GM19397 (cell line): ENCODE data around the gene COPB2.
A peak's percentile ranks its signal among the peaks of the same experiment; 100 is the strongest.
"Not testable (repeated sequence)": the region's sequence is repeated elsewhere in the genome, so short reads cannot be mapped to it uniquely, and the experiment has no call there.

ENCODE experiments used
- ATAC-seq: cut with Tn5 transposase; IDR thresholded peaks from one replicate; pipeline ENCODE4 v1.9.1; 2021; ENCODE audit warnings: mild to moderate bottlenecking, moderate library complexity; ENCODE audit not compliant: unreplicated experiment

The COPB2 gene

DNA sequence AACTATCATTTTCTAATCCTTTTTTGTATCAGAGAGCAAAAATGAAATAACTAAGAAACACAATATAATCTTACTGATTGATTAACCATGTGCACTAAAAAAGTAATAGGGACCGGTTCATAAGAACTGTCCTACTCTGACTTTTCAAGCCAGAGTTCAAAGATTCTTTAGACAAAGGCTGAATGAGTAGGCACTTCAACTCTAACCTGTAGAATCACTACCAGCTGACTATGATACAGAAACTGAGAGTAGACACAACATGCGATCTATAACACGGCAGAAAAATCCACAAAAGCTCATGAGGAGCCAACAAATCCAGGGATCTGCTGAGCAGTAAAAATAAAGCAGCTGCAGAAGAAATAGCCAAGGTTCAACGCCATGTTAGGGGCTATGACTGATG lies 8.9 kb downstream of the COPB2 start:
- no peak for ATAC-seq

DNA sequence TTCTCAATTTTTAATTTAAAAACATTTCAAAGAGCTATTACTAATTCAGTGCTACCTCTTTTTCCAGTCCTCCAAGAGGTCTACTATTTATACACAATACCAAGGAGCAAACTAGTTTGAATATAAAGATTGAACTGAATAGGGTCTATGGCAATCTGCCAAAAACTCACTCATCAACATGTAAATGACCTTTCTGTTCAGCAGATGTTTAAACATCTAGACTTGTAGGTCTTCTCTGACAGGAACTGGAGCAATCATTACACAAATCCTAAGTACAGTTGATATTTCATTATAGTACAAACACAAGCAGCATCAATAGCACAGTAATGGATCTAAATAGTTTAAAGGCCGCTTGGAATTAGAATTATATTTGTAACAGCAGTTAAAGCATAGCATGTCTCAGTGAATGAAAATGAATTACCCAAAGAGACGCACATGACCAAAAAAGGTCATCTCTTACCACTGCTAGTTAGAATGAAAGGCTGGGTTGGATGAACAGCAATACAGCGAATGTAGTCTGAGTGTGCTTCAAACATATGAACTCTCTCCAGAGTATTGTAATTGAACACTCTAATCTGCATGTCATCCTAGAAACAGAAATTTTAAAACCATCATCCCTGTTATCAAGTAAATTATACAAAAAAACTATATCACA lies 10.7 kb downstream of the COPB2 start:
- no peak for ATAC-seq

DNA sequence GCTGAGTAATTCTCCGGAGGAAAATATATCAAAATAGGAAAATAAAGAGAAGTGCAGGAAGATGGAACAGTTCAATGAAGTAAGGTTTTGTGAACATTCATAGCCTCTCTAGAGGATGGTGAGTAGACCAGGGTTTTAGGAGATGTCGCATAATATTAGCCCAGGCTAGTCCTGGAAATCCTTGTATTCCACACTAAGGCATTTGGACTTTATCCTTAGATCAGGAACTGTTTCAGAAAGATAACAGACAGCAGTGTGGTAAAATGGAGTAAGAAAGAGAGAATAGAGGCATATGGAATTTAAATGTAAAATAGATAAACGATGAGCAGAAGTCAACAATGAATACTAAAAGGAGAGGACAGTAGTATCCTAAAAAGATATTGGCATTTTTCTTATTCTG lies 12.1 kb downstream of the COPB2 start:
- no peak for ATAC-seq

DNA sequence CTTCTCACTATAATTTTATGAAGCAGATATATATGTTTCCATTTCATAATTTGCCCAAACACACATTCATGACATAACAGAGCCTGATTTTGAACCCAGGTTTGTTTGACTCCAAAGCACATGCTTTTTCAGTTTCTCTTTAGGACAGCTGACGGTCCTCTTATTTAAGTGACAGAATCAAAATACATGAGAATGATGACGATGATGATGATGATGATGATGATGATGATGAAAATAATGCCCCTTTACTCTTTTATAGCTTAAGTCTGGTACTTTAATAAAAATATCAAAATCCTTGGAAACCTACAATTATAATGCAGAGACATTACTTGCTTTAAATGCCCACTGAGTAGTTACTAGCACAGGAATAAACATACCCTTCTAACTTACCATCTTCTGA lies 15.3 kb downstream of the COPB2 start:
- no peak for ATAC-seq

DNA sequence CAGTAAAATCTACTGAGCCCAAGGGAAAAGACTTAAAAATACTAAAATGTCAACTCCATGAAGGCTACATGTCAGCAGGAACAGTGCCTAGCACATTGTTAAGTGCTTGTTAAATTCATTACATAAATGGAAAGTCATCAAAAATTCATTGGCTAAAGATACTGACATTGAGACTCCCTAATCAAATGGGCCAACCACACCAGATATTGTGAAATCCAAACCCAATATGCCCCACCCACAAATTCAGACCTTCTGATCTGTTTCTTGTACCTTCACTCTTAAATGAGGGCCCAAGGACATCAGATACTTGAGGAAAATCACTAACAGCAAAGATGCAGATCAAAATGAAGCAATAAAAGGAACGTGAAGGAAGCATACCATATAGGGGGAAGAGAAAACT lies 24.9 kb downstream of the COPB2 start:
- ATAC-seq = no peak

DNA sequence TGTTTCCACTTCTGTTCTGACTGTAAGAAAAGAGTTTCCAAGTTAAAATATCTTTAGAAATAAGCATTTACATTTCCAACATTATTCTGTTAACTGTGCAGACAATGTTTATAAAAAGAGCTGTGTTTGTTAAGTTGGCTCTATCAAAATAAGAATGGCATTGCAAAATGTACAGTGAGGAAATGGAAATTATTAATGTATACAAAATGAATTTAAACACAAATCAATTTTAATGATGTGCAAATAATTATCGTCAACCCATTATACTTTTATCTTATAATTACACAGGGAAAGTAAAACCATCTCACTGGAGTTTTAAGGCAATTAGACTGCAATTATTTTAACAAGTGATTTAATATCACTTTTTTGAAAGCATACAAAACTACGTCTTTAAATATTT lies 28.2 kb downstream of the COPB2 start:
- no peak for ATAC-seq

DNA sequence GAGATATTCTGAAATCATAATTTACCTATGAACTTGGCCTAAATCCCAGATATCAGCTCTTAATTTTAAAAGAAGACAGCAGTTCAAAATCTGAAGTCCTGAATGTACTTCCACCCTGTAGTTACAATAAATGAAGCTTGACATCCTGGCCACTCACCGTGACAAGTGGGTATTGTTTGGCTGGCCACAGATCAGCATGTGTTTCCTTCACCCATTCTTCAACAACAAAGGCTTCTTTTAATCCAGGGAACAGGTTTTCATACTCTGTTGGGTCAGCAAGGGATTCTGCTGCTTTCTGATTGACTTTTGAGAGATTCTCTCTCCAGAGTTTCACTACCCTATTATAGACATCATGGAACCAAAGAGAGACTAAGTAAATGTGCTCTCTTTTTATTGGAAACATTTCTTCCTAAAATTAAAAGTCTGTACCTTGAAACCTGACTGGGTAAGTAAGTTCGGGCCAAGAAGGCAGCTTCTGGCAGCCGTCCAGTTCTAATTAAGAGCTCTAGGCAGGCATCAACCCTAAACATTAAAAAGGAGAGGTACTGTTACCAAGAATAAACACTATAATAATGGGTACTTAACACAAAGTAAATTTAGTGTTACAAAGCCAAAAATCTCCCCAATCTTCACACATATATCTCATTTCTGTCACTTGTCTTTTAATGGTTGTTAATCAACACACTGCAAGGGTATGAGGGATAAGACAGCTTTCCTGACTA lies 30.4 kb downstream of the COPB2 start:
- ATAC-seq = no peak

DNA sequence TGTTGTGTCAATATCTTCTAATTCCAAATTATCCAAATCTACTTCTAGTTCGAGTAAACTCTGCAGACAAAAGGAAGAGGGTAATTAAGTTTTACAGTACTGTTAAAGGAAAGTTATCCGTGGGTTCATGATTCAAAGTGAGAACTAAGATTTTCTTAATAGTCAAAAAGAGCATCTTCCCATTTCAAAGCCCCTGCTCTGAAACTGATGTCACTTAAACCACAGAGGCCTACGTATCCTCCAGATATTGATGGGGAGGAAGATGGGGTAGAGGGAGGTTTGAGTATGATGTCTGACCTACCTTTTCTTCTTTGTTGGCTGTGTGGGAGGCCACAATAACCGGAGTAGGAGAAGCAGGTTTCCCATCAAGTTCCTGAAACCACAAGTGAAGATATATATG lies 31.5 kb downstream of the COPB2 start:
- no peak for ATAC-seq

DNA sequence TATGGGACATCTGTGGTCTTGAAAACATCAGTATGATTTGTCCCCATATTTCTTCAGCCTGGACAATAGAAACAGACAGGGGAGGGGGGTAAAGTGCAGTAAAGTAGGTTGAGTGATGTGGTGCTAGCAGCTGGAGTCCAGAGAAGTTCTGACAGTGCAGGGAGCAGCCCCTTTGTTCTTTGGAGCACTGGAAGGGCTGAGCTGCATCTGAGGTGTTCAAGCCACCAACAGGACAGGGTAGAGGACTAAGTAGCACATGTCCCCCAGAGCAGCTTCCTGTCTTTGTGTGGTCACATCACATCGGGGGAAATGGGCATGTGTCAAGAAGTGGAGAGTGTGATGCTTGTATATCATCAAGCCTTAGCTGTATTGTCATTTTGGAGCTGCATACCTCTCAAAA lies 33.6 kb downstream of the COPB2 start:
- no peak for ATAC-seq

DNA sequence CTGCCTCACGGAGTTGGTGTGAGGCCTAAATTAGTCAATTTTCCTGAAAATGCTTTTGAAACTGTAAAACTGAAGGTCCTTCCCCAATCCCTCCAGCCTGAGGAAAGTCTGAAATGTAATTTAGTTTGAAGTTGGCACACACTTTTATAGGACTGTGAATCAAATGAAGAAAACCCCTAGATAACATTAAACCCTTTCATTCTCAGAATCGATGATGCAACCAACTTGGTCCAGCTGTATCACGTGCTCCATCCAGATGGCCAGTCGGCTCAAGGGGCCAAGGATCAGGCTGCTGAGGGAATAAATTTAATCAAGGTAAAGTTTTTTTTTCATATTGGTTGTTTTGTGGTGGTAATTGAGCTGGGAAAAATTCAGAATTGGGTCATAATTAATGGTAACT lies 34.0 kb downstream of the COPB2 start:
- no peak for ATAC-seq

DNA sequence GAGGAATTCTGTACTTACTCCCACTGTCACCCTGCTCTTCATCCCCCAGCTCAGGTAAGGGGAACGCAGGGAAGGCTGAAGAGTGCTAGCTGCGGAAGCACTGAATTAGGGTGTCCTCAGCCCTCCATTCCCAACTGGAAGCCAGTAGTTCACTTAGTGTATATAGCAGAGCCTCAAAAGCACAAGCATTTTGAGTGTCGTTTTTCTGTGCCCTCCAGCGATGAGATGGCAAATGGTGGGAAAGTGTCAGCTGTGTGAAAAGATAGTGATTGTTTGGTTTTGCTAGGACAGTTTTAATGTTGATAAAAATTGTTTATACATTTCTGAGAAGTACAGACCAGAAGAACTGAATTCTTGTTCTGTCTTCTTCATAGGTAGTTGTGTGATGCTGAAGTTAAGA lies 34.8 kb downstream of the COPB2 start:
- no peak for ATAC-seq

DNA sequence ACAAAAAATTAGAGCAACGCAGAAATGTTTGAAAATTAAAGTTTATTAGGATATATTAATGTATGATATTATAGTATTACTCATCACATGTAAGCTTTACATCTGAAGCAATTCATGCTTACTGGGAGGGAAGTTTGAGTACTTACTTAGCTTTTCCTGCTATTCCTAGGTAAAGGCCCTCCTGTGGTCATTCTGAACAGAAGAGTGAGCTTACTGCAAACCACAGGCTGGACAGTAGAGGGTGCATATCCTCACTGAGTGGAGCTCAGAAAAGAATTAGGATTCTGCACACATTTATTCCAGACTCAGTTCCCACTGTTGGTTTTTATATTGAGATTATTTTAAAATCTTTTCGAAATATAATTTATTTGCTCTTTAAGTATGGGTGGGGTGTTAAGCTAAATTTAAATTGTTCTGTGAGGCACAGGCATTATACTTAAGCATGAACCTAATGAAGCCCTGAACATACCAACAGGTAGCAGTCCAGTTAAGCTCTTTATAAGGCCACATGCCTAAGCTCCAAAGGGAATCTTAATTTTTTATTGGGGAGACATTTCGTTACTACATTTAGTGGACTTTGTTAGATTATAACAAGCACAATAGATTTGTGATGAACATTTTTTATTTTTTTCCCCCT lies 35.4 kb downstream of the COPB2 start:
- no peak for ATAC-seq

DNA sequence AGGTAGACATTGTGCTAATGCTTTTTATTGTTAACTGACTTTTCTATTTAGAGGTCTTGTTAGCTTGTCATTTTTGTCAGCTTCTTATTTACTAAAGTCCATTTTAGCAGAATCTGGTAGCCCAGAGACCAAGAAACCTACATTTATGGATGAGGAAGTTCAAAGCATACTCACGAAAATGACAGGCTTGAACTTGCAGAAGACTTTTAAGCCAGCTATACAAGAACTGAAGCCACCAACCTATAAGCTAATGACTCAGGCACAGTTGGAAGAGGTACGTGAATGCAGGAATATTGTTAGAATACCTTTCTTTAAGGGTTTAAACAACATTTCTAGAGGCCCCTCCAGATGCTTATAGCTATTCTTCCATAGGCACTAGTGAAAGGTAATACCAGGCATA lies 42.7 kb downstream of the COPB2 start:
- ATAC-seq = no peak

DNA sequence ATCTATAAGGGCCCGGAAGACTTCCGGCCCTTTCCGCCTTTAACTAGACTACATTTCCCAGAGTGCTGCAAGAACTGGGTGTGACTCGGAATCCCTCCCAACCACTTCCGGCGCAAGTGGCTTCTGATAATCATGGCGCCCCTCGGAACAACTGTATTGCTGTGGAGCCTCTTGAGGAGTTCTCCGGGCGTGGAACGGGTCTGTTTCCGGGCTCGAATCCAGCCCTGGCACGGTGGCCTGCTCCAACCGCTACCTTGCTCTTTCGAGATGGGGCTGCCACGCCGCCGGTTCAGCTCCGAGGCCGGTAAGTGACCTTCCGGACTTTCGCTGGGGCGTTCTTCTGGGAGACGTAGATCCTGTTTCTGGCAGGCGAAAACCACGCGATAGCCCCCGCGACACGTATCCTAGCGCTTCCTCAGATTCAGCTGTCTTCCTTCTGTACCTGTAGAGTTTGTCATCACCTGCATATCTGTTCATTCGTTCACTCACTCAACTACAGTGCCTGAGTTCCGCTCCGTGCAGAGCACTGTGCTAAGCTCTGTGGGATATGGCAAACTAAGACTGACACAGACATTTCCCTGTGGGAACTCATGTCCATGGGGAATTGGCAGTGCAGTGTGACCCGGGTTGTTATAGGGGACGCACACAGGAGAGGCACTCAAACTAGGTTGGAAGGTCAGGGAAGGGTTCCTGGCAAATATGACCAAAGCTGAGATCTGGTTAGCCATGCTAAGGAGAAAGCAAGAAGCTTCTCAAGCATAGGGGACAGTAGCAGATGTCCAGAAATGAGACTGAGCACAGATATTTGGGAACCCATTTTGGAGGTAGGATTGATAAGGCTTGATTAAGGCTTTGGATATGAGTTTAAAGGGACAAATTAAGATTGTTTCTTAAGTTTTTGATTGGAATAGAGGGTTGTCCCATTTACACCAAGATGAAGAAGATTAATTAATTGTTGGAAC lies 45.3 kb downstream of the COPB2 start, which contains the start of gene MRPS22:
MRPS22 (plus strand) TSS at position 126 of the 962 bp plus-strand sequence; CDS start at position 133, 7 bp downstream.
- ATAC-seq = peak; percentile 98

DNA sequence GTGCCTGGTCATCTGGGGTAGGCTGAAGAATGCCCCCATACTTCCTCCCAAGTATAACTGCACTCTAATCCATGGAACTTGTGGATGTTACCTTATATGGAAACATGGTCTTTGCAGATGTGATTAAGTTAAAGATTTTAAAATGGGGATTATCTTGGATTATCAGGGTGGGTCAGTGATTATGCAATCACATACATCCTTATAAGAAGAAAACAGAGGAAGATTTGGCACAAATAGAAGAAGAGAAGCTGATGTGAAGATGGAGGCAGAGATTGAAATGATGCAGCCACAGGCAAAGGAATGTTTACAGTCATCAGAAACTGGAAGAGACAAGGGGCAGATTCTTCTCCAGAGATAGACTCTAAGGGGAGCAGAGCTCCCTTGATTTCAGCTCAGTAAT lies 47.4 kb downstream of the COPB2 start:
- no peak for ATAC-seq

DNA sequence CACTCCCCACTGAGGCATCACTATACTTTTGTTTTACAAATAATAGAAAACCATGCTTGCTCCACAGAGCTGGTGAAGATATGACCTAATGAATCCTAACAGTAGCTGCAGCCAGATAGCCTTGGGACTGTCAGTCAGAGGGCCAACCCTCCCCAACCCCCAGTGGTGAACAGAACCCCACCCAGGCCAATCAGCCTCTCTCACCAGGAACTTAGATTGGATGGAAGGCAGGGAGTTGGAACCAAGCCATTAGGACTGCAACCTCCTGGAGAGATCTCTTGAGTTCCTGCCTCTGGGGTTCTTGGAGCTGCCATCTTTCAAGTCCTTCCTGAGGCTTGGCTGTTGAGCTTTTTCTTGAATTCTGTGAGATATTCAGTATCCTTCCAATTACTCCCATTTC lies 48.7 kb downstream of the COPB2 start:
- ATAC-seq = no peak

DNA sequence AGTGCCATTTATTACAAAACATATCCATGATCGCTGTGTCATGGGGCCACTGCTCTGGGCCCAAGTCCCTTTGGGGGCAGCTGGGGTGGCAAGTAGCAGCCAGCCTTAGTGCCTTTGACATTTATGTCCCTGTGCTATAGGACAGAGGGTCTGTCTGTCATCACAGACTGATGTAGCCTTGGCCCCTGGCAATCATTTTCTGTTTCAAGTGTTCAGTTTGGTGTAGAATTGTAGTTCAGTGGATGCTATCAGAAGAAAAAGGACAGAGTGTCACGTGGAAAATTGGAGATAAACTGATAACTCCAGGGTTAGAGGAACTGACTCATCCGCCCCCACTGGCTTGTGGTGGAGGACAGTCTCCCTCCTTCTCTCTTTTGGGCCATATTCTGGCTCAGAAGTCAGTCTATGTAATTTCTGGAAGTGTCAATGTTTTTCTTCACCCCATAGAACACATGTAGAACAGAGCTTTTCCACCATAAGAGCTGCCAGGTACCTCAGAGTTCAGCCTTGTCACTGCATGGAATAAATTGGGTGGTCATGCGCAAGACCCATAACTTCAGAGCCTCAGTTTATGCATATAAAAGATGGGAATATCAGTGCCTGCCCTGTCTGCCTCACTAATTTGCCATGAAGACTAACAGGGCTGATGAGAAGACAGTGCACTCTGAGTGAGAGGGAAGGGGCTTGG lies 50.1 kb downstream of the COPB2 start:
- no peak for ATAC-seq

DNA sequence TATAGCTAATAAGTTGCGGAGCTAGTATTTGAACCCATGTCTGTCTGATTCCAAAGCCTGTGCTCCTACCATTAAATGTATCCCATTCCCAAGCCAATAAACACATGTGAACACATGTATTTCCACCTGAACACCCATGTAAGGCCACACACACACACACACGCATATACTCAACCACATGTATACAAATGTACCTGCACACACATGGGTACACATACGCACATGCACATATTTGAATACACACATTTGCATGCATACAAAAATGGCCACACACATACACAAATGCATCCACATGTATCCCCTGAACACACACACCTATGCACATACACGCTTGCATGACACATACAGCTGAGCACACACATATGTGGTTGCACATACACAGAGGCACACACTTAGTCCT lies 51.0 kb downstream of the COPB2 start:
- no peak for ATAC-seq

DNA sequence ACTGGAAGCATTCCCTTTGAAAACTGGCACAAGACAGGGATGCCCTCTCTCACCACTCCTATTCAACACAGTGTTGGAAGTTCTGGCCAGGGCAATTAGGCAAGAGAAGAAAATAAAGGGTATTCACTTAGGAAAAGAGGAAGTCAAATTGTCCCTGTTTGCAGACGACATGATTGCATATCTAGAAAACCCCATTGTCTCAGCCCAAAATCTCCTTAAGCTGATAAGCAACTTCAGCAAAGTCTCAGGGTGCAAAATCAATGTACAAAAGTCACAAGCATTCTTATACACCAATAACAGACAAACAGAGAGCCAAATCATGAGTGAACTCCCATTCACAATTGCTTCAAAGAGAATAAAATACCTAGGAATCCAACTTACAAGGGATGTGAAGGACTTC lies 54.8 kb downstream of the COPB2 start:
- ATAC-seq = not testable (repeated sequence)

DNA sequence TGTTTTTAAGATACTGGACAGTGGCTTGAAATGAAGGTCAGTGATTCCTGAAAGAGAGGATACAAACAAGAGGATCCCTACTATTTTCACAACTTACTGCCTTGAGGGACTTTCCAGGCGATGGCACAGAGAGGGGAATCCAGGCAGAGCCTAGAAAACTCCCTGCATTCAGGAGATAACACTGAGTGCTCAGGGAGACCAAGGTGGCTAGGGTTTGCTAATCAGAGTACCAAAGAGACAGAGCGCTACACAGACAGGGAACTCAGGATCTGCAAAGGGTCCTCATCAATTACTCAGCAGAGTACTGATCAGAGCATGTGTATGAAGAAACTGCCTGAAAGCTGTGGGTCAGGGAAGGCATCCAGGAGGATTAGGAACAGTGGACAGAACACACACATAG lies 57.4 kb downstream of the COPB2 start:
- no peak for ATAC-seq
